Hematopoietic multipotent progenitor cell treated with erythropoietin and hydrocortisone succinate and interleukin-3 and kit ligand, for 4 days (in vitro differentiated cells): ENCODE measurements around the gene DIO1.
"Not testable (repeated sequence)": the region's sequence is repeated elsewhere in the genome, so short reads cannot be mapped to it uniquely, and the experiment has no call there.

ENCODE experiments used
- DNase-seq: peaks from one replicate; pipeline ENCODE4 v3.0.0-alpha.2; 2015

The DIO1 gene

DNA sequence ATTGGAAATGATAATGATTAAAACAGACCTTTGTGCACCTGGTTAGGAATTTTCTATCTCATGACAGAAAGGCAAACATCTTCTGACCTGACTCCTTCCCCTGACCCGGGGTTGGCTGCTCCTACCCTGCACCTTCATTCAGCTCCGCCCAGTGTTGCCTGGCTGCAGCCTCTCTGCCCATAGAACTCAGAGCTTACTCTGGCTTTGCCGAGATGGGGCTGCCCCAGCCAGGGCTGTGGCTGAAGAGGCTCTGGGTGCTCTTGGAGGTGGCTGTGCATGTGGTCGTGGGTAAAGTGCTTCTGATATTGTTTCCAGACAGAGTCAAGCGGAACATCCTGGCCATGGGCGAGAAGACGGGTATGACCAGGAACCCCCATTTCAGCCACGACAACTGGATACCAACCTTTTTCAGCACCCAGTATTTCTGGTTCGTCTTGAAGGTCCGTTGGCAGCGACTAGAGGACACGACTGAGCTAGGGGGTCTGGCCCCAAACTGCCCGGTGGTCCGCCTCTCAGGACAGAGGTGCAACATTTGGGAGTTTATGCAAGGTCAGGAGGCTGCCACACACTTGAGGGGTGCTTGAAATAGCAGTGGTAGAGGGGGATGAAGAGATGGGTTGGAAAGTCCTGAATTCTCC, at the start of gene DIO1:
Gene DIO1 (plus strand): TSS at position 189 of the 638 bp plus-strand sequence. CDS start 24 bp downstream, at position 213.
- DNase-seq, result no peak

GRCh38 chr1:53847980-53848379, 46.0 kb upstream of the DIO1 start:
- no peak for DNase-seq

- DNase-seq, result no peak
Measured at GRCh38 chr1:53850082-53850673, 43.8 kb upstream of the DIO1 start.

GRCh38 chr1:53851571-53852285, 42.3 kb upstream of the DIO1 start:
- no peak for DNase-seq

DNA sequence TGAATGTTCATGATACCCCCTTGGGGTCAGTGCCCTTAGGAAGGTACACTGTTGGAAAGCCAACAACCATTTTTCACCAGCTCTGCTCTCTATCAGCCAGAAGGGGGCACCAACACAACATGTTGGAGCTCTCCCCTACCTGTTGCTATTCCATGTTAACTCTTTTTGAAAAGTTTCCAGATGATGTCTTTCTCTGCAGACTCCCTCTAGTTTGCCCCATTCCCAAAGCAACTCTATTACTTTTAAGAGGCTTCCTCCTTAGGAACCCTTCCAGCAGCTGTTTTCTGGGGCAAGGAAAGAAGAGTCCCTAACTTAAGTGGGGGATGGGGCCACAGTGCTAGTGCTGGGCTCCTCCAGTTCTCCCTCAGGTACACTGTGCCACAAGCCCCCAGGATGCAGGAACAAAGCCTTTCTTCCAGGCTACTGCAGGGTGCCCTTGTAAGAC, 33.0 kb upstream of the DIO1 start:
- DNase-seq, result peak; percentile 79

DNA sequence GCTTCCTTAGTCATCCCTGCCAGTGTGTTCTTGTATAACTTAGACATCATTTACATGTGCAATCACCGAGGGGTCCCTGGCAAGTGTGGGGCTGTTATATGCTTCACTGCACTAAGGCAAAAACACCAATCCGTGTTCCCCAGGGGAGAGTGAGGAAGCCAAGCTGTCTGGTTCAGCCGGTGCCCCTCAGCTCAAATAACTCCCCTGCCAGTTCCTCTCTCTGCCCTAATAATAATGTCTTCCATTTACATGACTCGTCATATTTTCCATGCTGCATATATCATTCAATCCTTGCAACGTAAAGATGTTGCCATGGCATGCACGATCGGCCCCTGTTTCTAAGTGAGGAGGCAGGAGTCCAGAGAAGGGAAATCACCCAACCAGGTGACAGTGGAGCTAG, 31.5 kb upstream of the DIO1 start:
- DNase-seq, result no peak

- DNase-seq, result no peak
Measured at GRCh38 chr1:53868565-53868964, 25.4 kb upstream of the DIO1 start.

- peak; percentile 74 for DNase-seq
Measured at GRCh38 chr1:53869454-53870117, 24.4 kb upstream of the DIO1 start.

DNA sequence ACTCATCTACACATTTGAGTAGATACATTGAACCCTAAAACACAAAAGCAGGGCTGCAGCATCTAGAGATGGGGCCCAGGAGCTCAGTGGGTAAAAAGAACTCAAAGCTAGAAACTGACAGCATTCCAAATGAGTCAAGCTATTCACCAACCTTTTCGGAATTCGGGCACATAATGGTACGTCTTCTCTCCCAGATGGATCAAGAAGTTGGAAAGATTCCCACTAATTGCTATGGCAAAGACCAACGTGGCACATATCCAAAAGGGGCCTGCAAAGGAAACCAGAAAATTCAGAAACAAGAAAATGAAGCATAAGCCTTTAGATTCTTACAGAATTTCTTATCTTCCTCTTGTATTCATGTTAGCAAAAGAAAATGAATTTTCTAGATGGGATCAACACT, 22.8 kb upstream of the DIO1 start:
- DNase-seq, result no peak

DNA sequence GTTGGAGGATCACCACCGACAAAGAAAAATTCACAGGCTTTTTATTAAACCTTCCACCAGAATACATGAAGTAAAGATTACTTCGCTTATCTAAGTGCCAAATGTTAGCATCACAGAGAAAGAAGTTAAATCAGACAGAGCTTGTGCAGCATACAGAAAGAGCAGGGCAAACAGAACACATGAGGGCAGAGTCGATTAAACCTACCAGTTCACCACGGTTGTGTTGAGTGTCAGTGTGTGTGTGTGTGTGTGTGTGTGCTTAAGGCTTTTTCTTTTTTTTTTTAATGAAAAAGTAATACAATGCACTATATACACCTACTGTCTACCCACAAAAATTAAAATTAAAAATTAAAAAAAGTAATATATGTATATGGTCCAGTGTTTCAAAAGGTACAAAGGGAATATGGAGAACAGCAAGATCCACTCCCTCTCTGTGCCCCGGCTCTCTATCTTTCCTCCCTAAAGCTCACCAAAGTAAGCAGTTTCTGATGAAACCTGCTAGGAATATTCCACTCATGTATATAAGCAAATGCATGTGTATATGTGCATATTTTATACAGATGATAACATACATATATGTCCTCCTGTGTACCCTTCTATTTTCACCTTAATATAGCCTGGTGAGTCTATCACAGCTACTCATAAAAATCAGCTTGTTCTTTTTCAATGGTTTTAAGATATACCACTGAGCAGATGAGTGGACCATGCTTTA, 22.1 kb upstream of the DIO1 start:
- DNase-seq, result no peak

GRCh38 chr1:53875150-53875549, 18.8 kb upstream of the DIO1 start:
- DNase-seq, result not testable (repeated sequence)

GRCh38 chr1:53878492-53879105, 15.4 kb upstream of the DIO1 start:
- peak; percentile 82 for DNase-seq

GRCh38 chr1:53881853-53882252, 12.1 kb upstream of the DIO1 start:
- not testable (repeated sequence) for DNase-seq

DNA sequence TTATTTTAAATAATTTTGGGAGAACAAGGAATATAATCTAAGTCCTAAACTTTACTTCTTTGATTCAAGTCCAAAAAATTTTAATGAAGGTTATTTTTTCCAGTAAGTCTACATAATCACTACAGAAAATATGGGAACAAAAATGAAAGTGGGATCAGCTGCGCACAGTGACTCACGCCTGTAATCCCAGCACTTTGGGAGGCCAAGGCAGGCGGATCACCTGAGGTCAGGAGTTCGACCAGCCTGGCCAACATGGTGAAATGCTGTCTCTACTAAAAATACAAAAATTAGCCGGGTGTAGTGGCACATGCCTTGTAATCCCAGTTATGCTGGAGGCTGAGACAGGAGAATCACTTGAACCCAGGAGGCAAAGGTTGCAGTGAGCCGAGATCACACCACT, 10.4 kb upstream of the DIO1 start:
- not testable (repeated sequence) for DNase-seq

GRCh38 chr1:53888681-53889080, 5.3 kb upstream of the DIO1 start:
- DNase-seq, result no peak

- peak; percentile 95 for DNase-seq
Measured at GRCh38 chr1:53889304-53890298, 4.4 kb upstream of the DIO1 start, which contains the start of gene YIPF1. Gene YIPF1, minus strand, starts transcription at chr1:53889797. Its CDS starts 860 bp downstream, at chr1:53888937.

DNA sequence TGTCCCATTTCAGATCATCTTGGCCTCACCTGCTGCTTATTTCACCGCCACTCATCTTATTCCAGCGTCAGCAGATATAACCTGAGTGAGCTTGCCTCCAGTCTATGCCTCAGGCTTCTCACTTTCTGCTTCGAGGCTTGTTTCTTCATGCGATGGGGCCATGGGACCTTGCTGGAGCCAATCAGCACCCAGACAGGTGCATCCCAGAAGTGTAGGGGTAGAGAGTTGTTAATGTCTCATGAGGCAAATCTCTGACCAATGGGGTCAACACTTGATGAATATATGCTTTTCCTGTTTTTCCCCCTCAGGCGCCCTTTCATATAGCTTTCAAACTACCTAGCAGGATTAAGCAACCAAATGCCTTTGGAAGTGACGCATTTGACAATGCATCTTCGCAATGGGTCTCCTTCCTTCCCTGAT, 3.5 kb upstream of the DIO1 start:
- no peak for DNase-seq

DNA sequence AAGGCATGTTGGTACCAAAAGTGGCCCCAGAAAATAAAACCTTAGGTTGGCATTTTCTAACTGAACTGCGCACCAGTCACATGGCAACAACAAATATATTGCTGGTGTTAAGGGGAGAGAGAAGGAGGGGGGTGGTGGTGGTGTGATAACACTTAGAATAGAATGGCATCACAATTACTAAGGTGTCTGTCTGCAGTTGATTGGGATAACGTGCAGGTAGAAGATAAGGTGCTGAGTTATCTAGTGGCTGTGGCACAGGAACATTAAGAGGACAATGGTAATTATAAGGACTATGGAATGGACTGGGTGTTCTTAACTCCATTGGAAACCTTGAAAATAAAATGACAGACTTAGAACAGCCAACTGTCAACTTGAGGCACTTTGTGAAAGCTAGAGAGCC, 3.0 kb upstream of the DIO1 start:
- DNase-seq, result no peak

GRCh38 chr1:53891678-53892077, 2.3 kb upstream of the DIO1 start:
- no peak for DNase-seq

GRCh38 chr1:53892911-53893310, 1.1 kb upstream of the DIO1 start:
- peak; percentile 27 for DNase-seq

GRCh38 chr1:53894644-53895043, 657 bp downstream of the DIO1 start:
- DNase-seq, result no peak
